ENCODE results near the gene DCXR.

The DCXR gene

GRCh38 chr17:82021107-82021899 lies 16.2 kb downstream of the DCXR start:
- peak; percentile 35 for DNase-seq

- DNase-seq, result no peak
These were observed 16.9 kb downstream of the DCXR start for GRCh38 chr17:82020572-82021106.

GRCh38 chr17:82019690-82020571 lies 17.6 kb downstream of the DCXR start:
- peak; percentile 25 for DNase-seq

GRCh38 chr17:82018989-82019689 lies 18.4 kb downstream of the DCXR start:
- no peak for DNase-seq

- no peak for DNase-seq
These were observed 19.1 kb downstream of the DCXR start for GRCh38 chr17:82018152-82018988.

- DNase-seq, result no peak
These were observed 19.8 kb downstream of the DCXR start for GRCh38 chr17:82017612-82018151.

GRCh38 chr17:82016875-82017459 lies 20.5 kb downstream of the DCXR start:
- no peak for DNase-seq

GRCh38 chr17:82016061-82016874 lies 21.2 kb downstream of the DCXR start:
- DNase-seq, result no peak

- DNase-seq, result no peak
These were observed 22.1 kb downstream of the DCXR start for GRCh38 chr17:82015311-82015971.

- no peak for DNase-seq
These were observed 22.6 kb downstream of the DCXR start for GRCh38 chr17:82014971-82015310.

- DNase-seq, result no peak
These were observed 23.1 kb downstream of the DCXR start for GRCh38 chr17:82014432-82014831.

GRCh38 chr17:82013772-82014321 lies 23.6 kb downstream of the DCXR start:
- DNase-seq, result no peak

- DNase-seq, result no peak
These were observed 24.2 kb downstream of the DCXR start for GRCh38 chr17:82013341-82013740.

- DNase-seq, result no peak
These were observed 24.7 kb downstream of the DCXR start for GRCh38 chr17:82012640-82013295.

- DNase-seq, result no peak
These were observed 25.2 kb downstream of the DCXR start for GRCh38 chr17:82012261-82012639.

GRCh38 chr17:82011617-82012187 lies 25.8 kb downstream of the DCXR start:
- DNase-seq, result no peak

- DNase-seq, result no peak
These were observed 26.6 kb downstream of the DCXR start for GRCh38 chr17:82010575-82011525.

- DNase-seq, result no peak
These were observed 28.1 kb downstream of the DCXR start for GRCh38 chr17:82009413-82009812.

Measured in NCI-H1092 treated with DMSO at 0.1 percent for 48 hours (cell line).